Germinal center (tissue), 1 donor: ENCODE results near the gene GALNT9.
"Not testable (repeated sequence)": the region's sequence is repeated elsewhere in the genome, so short reads cannot be mapped to it uniquely, and the experiment has no call there.

ENCODE experiments used
- DNase-seq: peaks from one replicate; pipeline ENCODE4 v3.0.0; 2012; ENCODE audit warnings: mixed read lengths, low spot score

The GALNT9 gene

DNA sequence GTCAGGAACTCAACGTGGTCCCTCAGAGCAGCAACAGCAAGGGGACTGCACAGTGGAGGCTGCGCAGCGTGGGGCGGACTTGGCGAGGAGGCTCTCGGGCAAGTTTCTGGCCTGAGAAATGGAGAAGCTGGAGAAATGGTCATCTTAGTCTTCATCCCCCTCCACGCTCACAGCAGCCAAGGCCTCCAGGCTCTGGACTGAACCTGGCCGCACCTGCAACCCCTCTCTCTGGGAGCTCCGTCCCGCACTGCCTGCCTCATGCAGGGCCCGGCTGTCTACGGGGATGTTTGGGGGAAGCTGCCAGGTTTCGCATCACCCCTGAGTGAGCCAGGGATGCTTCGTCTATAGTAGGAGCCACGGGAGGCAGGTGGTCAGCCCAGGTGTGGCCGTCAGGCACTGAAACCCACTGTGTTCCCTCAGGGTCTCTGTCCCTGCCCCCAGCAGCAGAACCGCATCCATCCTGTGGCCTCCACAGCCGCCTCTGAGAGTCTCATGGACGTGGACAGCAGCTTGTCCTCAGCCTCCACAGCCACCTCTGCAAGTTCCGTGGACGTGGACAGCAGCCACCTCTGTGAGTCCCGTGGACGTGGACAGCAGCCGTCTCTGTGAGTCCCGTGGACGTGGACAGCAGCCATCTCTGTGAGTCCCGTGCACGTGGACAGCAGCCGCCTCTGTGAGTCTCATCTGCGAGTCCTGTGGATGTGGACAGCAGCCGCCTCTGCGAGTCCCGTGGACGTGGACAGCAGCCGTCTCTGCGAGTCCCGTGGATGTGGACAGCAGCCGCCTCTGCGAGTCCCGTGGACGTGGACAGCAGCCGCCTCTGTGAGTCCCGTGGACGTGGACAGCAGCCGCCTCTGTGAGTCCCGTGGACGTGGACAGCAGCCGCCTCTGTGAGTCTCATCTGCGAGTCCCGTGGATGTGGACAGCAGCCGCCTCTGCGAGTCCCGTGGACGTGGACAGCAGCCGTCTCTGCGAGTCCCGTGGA is 29.1 kb upstream of the GALNT9 start:
- DNase-seq = not testable (repeated sequence)

DNA sequence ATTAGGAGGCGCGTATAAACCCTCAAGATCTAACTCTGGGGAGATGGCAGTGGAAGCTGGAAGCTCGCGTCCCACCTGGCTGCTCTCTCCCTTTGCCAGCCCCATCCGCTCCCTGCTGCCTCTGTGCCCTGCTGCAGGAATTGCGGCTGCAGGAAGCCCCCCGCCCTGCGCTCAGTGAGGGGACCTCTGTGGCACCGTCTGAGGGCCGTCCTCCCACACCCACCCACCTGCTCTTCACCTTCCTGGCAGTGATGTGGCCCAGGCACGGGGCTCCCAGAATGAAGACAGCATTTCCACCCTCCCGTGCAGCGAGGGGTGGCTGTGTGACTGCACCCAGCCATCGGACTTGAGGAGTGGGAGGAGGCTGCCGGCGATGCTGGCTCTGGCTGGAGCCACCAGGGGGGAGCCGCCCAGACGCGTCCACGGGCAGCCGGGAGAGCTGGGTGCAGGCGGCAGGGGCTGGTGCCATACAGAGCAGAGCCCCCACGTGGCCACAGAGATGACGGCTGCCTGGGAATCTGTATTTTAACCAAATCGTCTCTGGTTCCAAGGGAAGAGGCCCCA is 28.3 kb upstream of the GALNT9 start:
- DNase-seq = no peak

DNA sequence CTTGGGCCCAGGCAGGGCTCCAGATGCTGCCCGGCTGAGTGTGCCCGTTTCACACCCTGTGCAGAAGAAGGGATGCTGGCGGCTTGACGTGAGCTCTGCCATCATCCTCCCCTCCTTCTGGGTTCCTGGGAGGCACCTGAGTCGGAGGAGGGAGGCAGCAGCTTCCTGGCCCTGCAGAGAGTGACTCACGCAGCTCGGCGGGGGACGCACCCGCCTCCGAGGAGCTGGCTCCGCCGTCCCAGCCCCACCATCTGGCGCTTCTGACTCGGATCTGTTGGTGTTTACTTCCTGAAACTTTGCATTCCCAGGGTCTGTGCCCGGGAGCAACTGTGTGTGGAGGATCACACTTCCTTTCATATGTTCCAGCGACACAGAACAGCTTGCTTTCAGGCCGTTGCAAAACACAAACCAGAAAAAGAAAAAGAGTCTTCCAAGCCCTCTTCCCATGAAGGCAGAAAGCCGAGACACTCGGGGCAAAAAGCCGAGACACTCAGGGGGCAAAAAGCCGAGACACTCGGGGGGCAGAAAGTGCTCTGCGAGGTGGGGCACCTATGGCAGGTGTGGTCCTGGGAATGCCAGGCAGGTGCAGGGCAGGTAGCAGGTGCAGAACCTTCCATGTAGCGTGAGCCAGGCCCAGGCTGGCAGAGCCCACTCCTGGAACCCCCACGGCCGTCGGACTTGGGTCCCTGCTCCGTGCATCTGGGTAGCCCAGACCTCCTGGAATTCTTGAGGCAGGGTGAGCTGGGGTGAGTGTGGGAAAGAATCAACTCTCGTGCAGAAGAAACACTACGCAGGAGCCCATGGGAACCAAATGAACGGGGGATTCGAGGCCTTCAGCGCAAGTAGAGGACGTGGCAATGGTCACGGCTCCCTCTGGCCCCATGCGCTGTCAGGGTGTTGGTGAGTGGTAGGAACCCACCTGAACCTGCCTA is 27.6 kb upstream of the GALNT9 start:
- no peak for DNase-seq

DNA sequence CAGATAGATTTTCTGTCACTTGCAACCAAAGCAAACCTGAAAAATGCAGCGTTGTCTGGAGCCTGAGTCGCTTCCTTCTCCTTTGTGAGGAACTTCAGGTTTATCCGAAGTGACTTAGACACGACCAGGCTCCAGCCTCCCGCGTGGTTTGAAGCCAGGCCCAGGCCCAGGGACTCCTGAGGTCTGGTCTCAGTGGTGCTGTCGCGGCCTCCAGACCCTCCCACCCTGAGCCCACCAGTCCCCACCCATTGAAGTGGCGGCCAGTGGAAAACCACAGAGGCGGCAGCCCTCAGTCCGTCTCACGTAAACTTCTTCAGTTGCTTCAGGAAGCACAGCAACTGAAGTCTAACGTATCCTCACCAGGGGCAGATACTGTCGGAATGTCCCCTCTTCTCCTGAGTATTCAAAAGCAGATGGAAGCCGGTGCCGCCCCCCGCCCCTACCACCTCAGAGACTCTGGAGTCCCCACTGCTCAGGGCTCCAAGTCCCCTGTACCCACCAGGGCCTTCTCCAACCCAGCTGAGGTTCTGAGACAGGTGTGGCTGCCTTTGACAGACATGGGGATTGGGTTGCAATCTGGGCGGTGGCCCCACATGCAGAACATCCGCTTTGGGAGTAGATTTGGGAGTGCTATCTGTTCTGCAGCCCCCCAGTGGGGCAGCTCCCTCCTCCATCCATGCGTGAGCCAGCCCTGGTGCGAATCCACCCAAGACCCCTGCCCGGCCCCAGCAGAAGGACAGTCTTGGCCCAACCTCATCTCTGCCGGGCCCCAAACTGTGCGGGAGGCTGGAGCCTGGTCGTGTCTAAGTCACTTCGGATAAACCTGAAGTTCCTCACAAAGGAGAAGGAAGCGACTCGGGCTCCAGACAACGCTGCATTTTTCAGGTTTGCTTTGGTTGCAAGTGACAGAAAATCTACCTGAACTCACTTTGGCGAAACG is 26.6 kb upstream of the GALNT9 start:
- DNase-seq = no peak

DNA sequence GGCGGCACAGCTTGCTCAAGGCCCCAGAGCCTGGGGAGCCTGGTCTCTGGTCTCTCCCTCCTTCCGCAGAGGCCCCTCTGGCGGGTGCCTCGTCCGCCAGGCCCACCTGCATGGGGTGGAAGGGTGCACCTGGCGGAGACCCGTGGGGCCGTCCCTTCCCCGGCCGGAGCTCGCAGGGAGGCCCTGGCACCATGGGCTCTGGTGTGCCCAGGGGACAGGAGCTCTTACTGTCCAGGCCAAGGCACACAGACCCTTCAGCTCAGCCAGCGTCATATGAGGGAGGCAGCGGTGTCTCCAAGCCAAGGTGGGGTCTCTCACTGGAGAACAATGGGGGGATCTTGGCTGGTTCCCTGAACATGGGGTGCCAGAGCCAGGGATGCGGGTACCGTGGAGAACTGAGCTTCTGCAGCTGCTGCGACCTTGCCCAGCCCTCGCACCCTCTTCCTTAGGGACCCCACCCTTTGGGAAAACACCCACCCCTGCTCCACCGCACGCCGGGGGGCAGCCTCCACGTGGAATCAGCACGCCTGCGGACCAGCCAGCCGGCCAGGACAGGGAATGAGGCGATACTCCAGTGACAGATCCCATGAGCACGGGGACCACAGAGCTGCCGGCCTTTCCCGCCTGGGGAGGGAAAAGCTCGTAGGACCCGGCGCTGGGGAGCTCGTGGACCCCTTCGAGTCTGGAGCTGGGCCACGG is 25.7 kb upstream of the GALNT9 start:
- no peak for DNase-seq

DNA sequence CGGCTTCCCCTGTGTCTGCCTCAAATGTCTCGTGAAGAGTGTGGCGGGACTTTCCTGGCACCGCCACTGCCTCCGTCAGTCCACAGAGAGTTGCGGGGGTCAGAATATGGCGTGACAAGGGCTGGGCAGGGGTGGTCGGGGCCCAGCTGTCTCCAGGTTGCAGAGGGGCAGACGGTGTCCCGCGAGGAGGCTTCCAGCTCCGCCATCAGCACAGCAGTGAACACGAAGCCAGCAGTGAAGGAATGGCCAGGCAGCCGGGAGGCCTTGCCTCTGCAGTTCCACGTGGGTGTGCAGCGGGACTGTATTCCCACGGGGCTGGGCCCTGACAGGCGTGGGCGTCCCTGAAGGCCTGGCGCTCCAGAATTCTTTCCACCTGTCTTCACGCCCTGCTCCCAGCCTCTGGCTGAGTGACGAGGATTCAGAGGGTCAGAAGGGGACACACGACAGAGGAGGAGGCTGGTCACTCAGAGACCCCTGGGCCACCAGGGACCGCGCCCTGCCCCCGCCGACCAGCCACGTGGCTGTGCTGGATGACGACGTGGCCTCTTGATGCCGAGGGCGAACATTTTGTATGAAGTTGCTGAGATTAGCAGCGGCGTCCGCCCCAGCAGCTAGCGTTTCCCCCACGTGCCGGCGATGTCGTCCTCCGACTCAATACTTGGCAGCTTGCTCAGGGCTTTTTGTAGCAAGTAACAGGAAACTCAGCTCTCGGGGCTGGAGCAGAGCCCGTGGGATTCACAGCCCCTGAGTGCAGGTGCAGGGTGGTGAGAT is 25.0 kb upstream of the GALNT9 start:
- DNase-seq = no peak

DNA sequence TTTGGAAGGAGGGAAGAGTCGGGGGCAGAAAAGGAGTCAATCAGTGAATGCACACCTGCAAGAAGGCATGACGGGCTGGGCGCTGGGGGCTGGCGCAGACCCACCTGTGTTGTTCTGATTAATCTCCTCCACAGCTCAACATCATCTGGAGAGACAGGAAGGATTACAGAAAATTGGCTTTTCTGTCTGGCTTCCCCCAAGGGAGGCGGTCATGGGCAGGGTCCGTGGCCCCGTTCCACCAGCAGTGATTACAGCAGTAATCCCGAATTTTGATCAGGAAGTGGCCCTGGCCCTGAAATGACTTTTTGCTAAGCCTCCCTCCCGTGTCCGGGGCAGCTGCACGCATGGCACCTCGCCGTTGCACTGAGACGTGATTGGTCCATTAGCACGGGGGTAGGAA is 24.4 kb upstream of the GALNT9 start:
- no peak for DNase-seq

DNA sequence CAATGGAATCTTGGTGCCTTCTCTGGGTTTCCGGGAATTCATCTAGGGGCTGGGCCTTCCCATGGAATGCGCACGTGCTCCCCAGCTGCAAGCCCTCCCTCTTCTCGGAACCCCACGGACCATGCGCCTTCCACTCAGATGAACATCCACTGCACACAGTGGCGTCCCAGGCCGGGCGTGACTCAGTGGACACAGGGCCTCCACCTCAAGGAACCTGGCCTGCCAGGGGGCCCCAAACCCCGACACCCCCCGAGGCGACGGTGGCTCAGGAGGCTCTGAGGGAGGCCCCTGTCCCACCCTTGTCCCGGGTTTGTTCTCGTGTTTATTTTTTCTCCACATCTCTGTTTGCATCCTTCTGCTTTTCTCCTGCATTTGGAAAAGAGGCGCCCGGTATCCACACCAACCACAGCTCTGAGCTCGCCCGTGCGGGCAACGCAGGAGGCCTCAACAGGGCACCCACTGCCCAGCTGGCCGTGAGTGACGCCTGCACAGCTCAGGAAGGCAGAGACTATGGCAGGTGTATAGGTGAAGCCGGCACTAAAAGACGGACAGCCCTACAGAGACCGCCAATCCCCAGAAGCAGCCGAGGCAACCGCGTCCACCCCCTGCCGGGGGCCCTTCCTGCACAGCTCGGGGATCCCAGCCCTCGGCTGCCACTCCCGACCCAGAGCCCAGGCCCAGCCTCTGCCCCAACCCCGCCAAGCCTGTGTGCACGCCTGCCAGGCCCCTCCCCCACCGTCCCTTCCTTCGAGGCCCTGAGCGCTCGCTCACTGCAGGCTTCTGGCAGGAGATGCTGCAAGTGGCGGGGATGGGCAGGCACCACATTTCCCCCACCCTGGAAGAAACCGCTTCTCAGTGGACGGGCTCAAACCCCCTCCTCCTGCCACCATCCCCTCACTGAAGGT is 23.8 kb upstream of the GALNT9 start:
- no peak for DNase-seq

DNA sequence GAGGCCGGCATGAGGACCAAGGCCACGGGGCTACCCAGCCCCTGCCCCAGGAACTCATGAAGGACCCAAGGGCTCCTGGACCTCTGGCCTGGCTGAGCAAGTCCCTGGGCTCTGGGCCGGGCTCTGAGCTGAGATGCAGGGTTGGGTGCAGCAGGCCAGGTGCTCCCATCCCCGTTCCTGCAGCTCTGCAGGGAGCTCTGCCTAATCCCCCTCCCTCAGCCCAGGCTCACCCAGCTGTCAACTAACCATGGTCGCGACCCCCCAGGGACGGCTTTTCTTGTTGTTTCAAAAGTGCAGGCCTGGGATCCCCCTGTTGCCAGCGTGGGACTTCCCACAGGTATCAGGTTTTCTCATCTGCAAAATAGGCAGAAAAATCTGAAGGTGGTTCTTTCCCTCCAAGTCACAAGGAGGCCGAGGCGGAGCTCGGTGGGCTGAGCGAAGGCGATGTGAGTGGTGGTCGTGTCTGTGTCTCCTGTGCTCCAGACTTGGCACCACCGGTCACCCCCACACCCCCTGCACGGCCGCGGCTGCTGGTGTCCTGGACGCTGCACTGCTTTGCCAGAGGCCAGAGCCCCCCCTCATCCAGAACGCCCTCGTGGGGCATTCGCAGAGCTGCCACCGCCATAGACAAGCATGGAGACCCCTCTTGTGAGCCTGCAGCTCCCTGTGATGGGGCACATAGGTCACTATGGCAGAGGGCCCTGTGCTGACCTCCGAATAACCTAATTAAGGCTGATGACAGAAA is 22.5 kb upstream of the GALNT9 start:
- no peak for DNase-seq

DNA sequence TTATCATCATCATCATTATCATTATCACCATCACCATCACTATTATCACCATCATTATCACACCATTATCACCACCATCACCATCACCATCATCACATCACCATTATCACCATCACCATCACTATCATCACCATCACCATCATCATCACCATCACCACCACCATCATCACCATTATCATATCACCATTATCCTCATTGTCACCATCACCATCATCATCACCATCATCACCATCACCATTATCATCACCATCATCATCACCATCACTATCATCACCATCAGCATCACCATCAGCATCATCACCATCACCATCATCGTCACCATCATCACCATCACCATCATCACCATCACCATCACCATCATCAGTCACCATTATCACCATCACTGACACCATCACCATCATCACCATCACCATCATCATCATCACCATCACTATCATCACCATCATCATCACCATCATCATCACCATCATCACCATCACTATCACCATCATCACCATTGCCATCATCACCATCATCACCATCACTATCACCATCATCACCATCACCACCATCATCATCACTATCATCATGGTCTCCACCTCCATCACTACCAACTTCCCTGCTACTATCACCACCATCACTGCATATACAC is 20.2 kb upstream of the GALNT9 start:
- no peak for DNase-seq

DNA sequence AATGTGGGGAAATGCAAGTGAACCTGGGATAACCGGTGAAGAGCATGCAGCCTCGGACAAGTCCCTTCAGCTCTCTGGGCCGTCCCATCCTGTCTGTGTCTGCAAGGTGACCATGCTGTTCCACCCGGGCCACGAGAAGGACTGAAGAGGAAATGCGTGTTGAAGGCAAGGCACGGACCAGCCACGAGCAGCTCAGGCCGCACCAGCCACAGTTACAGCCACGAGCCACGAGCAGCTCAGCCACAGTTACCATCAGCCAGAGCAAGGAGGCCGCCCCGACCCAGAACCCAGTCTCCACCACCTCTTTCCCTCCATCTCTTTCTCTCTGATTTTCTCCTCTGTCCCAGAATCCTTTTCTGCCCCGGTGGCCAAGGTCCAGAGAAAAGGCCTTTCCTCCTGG is 18.8 kb upstream of the GALNT9 start:
- no peak for DNase-seq

DNA sequence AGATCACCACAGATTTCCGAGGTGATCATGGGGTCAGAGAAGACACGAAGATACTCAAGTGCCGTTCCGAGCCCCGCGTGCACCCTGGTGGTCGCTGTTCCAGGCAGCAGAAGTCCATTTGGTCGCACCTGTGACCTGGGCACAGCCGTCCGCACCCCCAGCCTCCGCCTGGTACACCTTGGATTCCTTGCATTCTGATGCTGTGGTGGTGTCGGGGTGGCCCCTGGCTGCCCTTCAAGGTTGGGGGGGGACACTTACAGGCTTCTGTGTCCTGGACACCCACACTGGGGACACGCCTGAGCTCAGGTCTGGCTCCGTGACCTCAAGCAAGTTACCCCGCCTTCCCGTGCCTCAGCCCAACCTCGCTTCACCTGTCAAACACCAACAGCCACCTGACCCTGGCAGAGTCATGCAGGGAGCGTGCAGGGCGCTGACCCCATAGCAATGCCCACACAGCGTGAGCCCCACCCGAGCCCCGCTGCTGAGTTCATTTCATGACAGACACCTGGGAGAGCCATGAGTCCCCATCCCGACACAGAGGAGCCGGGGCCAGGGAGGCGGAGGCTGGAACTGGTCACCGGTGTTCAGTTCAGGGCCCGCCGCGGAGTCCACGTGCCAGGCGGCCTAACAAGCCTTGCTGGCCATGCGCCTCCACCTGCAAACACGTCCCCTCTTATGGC is 17.9 kb upstream of the GALNT9 start:
- no peak for DNase-seq

DNA sequence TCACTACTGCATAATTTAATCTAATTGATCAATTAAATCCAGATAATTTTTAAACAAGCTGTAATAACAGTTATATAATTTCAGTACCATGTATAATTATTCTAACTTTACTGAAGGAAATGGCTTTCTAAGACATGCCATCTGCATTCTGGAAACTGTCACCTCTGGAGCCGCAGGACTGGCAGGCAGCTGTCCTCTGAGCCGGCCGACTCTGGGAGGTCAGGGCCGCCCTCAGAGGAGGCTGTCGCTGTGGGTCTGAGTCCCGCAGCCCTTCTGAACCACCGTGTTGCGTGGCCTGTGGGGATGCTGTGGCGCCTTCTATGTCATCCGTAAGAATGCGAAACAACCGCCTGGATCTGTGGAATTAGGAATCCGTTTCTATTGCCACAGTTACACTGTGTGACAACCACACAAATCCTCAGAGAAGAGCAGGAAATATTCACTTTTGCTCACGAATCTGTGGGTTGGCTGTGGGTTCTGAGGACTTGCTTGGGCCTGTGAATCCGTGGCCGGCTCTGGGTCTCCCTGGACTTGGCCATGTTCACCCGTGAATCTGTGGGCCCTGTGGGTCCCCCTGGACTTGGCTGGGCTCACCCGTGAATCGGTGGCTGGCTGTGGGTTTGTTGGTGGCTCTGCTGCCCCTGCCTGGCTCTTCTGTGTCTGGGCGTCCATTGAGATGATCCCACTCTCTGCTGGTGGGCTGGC is 17.2 kb upstream of the GALNT9 start:
- no peak for DNase-seq

DNA sequence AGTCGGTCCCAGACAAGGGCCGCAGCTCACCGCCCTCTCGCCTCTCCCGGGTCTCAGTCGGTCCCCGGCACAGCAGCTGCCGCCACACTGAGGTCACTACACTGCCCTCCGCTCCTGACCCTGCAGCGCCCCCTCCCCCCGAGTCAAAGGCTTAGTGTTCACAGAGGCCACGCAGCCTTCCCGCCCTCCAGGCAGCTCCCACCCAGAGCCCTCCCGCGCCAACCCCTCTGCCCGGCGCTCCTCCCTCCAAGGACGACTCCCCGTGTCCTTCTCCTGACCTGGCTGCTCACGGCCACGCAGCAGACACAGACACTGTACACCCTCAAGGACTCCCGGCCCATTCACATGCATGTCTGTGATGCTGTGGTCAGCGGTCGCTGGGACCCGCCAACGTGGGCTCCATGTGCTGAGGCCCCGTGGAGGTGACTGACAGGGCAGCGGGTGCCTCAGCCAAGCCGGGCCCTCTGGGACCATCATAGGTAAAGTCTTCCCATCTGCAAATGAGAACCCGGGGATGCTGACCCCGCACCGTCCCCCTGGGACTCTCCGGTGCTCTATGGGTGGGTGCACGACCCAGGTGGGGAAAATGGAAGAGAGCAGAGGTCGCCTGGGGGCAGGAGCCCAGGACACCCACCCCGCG is 16.3 kb upstream of the GALNT9 start:
- no peak for DNase-seq

DNA sequence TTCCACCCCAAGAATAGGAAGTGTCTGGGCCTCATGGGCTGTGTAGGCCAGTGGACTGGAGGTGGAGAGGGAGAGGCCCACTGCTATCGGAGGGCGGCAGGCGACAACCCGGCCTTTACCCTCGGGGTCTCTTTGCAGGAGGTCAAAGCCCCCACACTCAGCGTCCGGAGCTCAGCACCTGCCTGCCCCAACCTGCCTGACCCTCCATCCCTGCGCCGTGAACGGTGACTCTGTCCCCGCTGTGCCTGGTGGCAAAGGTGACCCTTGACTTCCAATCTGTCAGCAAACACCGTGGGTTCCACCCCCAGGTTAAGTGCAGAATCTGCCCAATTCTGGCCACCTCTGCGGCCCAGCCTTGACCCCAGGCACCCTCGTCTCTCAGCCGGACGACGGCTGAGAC is 15.7 kb upstream of the GALNT9 start:
- no peak for DNase-seq

DNA sequence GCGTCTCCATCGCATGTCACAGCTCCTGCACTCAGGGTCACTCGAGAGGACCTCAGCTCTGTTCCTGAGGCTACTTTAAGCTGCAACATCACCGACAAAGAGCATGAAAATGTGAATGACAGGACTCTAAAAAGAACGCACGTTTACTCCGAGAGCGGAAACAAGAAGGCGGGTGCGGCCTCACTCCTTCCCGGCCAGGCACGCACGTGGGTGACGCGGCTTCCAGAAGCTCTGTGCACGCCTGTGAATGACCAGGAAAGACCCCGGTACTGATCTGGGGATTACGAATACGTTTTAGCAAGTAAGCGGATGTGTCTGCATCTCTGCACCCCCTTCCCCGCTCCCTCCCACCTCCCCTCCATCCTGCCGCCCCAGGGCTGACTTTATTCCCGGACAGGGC is 15.2 kb upstream of the GALNT9 start:
- DNase-seq = no peak
